ENCODE measurements around the gene PRC1. TPM values are rescaled to one million over a fixed set of nuclear protein-coding genes. Genes with fewer than 3 reads are reported as not detected.
A peak's percentile ranks its signal among the peaks of the same experiment; 100 is the strongest.
"Not testable (repeated sequence)": the region's sequence is repeated elsewhere in the genome, so short reads cannot be mapped to it uniquely, and the experiment has no call there.

Gene PRC1
- total RNA-seq, 1 donor from 2014 or later, result 284 TPM

DNA sequence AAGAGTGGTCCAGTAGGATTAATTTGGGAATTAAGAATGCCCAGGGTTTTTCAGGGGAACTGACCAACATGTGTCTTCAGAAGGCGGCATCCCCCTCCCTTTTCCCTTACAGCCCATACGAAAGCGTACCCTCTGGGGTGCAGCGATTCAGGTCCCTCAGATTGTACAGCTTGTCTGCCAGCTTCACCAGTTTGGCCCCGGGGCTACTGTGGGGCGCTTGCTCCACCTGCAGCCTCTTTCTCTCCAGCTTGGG lies 62.8 kb downstream of the PRC1 start:
- H3K27ac Mint-ChIP-seq, result no peak overlapping the region
- no peaks in the 10 kb centered on the region for H3K9me3 Mint-ChIP-seq
- peaks cover 3% of the 10 kb centered on the region for H3K36me3 Mint-ChIP-seq
- no peaks in the 10 kb centered on the region for H3K9me3 ChIP-seq (ENCODE audit: low read depth)
- peaks cover 12% of the 10 kb centered on the region for H3K4me1 ChIP-seq
- H2AFZ ChIP-seq (replicated peaks), result peak overlapping the region; percentile 97
- H3K36me3 ChIP-seq, result no peaks in the 10 kb centered on the region
- H3K4me1 Mint-ChIP-seq, result peaks cover 24% of the 10 kb centered on the region
- DNase-seq (ENCODE audit: low spot score), result no peak
- peaks cover 16% of the 10 kb centered on the region for H3F3A ChIP-seq (ENCODE audit: low read depth)
- peaks cover 15% of the 10 kb centered on the region for H3K27me3 ChIP-seq
- TF ChIP-seq, protein P1, sequence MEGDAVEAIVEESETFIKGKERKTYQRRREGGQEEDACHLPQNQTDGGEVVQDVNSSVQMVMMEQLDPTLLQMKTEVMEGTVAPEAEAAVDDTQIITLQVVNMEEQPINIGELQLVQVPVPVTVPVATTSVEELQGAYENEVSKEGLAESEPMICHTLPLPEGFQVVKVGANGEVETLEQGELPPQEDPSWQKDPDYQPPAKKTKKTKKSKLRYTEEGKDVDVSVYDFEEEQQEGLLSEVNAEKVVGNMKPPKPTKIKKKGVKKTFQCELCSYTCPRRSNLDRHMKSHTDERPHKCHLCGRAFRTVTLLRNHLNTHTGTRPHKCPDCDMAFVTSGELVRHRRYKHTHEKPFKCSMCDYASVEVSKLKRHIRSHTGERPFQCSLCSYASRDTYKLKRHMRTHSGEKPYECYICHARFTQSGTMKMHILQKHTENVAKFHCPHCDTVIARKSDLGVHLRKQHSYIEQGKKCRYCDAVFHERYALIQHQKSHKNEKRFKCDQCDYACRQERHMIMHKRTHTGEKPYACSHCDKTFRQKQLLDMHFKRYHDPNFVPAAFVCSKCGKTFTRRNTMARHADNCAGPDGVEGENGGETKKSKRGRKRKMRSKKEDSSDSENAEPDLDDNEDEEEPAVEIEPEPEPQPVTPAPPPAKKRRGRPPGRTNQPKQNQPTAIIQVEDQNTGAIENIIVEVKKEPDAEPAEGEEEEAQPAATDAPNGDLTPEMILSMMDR (IDR thresholded peaks at IDR 0.05), result no peak
- no peak for TF ChIP-seq EZH2 (IDR thresholded peaks at IDR 0.05)
- no peak for TF ChIP-seq EZH2phosphoT487 (IDR thresholded peaks at IDR 0.05)
- no peak overlapping the region for H3K9ac ChIP-seq
- H3K4me3 ChIP-seq, result peak overlapping the region; percentile 85
- H3K79me2 ChIP-seq (ENCODE audit: low read depth), result peaks cover 11% of the 10 kb centered on the region
- peaks cover 8% of the 10 kb centered on the region for H3K27me3 Mint-ChIP-seq (ENCODE audit: insufficient read depth, low read depth)
- H4K20me1 ChIP-seq (ENCODE audit: low read depth), result peaks cover 7% of the 10 kb centered on the region
- peak overlapping the region; percentile 93 for H3K4me3 Mint-ChIP-seq
- H3K4me2 ChIP-seq, result peak overlapping the region; percentile 88
- H3K27ac ChIP-seq, result no peak overlapping the region

GRCh38 chr15:90930861-90931574 lies 63.3 kb downstream of the PRC1 start:
- Histone ChIP-seq H3F3A (ENCODE audit: low read depth) (peaks cover 16% of the 10 kb centered on the region), H3K27ac (no peak overlapping the region), H3K4me2 (no peak overlapping the region), H3K27me3 (peaks cover 15% of the 10 kb centered on the region), H3K79me2 (ENCODE audit: low read depth) (peaks cover 7% of the 10 kb centered on the region), H2AFZ (replicated peaks) (no peak overlapping the region), H4K20me1 (ENCODE audit: low read depth) (peaks cover 4% of the 10 kb centered on the region), H3K4me3 (no peak overlapping the region), H3K9me3 (ENCODE audit: low read depth) (no peaks in the 10 kb centered on the region), H3K9ac (no peak overlapping the region), H3K4me1 (peaks cover 7% of the 10 kb centered on the region), H3K36me3 (no peaks in the 10 kb centered on the region)
- peaks cover 20% of the 10 kb centered on the region for H3K4me1 Mint-ChIP-seq
- H3K27me3 Mint-ChIP-seq (ENCODE audit: insufficient read depth, low read depth), result peaks cover 8% of the 10 kb centered on the region
- H3K9me3 Mint-ChIP-seq, result no peaks in the 10 kb centered on the region
- no peaks in the 10 kb centered on the region for H3K36me3 Mint-ChIP-seq
- peak overlapping the region; percentile 93 for H3K4me3 Mint-ChIP-seq
- H3K27ac Mint-ChIP-seq, result no peak overlapping the region
- DNase-seq (ENCODE audit: low spot score), result no peak
- TF ChIP-seq, protein P1 (IDR thresholded peaks at IDR 0.05), result no peak
- TF ChIP-seq EZH2phosphoT487 (IDR thresholded peaks at IDR 0.05) (no peak), EZH2 (IDR thresholded peaks at IDR 0.05) (no peak)

DNA sequence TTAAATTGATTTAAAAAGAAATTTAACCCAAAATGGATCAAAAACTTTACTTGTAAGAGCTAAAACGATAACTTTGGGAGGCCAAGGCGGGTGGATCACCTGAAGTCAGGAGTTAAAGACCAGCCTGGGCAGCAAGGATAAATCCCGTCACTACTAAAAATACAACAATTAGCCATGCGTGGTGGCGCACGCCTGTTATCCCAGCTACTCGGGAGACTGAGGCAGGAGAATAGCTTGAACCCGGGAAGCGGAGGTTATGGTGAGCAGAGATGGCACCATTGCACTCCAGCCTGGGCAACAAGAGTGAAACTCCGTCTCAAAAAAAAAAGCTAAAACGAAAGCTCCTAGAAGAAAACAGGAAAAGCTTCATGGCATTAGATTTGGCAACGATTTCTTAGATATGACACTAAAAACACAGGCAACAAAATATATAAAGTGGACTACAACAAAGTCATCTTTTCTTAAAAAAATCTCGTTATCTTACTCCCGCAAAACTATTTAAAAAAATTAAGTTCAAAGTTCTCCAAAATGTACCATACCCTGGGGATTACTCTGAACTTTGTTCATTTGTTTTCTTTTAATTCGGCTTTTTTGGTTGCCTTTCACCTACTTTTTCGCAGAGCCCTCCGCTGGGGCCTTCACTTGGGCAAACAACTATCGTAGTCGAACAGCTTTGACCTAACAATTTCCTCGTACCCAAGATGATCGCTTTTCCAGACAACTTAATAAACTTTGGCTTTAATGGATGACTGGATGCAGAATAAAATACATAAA lies 64.9 kb downstream of the PRC1 start:
- no peak overlapping the region for H3K27ac Mint-ChIP-seq
- Histone ChIP-seq H3K9me3 (ENCODE audit: low read depth) (no peaks in the 10 kb centered on the region), H3K27me3 (peaks cover 15% of the 10 kb centered on the region), H3K9ac (no peak overlapping the region), H3K79me2 (ENCODE audit: low read depth) (no peaks in the 10 kb centered on the region), H3K4me1 (peaks cover 4% of the 10 kb centered on the region), H3K36me3 (no peaks in the 10 kb centered on the region), H3K27ac (no peak overlapping the region), H4K20me1 (ENCODE audit: low read depth) (peaks cover under 1% of the 10 kb centered on the region), H3F3A (ENCODE audit: low read depth) (peaks cover 15% of the 10 kb centered on the region), H3K4me2 (no peak overlapping the region), H3K4me3 (no peak overlapping the region), H2AFZ (replicated peaks) (no peak overlapping the region)
- peaks cover 17% of the 10 kb centered on the region for H3K4me1 Mint-ChIP-seq
- TF ChIP-seq, protein P1 (IDR thresholded peaks at IDR 0.05), result no peak
- TF ChIP-seq EZH2phosphoT487 (IDR thresholded peaks at IDR 0.05) (no peak), EZH2 (IDR thresholded peaks at IDR 0.05) (no peak)
- H3K36me3 Mint-ChIP-seq, result no peaks in the 10 kb centered on the region
- peaks cover 5% of the 10 kb centered on the region for H3K27me3 Mint-ChIP-seq (ENCODE audit: insufficient read depth, low read depth)
- no peak overlapping the region for H3K4me3 Mint-ChIP-seq
- no peak for DNase-seq (ENCODE audit: low spot score)
- H3K9me3 Mint-ChIP-seq, result no peaks in the 10 kb centered on the region

DNA sequence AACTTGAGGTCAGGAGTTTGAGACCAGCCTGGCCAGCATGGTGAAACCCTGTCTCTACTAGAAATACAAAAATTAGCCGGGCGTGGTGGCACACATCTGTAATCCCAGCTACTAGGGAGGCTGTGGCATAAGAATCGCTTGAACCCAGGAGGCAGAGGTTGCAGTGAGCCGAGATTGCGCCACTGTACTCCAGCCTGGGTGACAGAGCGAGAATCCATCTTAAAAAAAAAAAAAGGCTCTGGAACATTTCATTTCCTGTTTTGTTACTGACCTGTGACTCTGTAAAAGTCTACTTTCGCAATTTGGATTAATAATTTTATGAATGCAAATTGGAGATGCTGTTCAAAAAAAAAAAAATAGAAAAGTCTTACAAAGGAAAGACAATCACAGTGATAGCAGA lies 66.2 kb downstream of the PRC1 start:
- not testable (repeated sequence) for H3K9me3 Mint-ChIP-seq; H3K4me2 ChIP-seq; H3K27me3 ChIP-seq; H3K27ac Mint-ChIP-seq; H3K36me3 ChIP-seq; H3K9me3 ChIP-seq (ENCODE audit: low read depth); H3K27me3 Mint-ChIP-seq (ENCODE audit: insufficient read depth, low read depth); H2AFZ ChIP-seq (replicated peaks); H3K4me1 ChIP-seq; H3K9ac ChIP-seq; H3K4me3 Mint-ChIP-seq; H3K4me3 ChIP-seq; H3K36me3 Mint-ChIP-seq; DNase-seq (ENCODE audit: low spot score); H3K27ac ChIP-seq; H4K20me1 ChIP-seq (ENCODE audit: low read depth); H3K79me2 ChIP-seq (ENCODE audit: low read depth)
- peaks cover 15% of the 10 kb centered on the region for H3K4me1 Mint-ChIP-seq
- H3F3A ChIP-seq (ENCODE audit: low read depth), result peaks cover 13% of the 10 kb centered on the region

DNA sequence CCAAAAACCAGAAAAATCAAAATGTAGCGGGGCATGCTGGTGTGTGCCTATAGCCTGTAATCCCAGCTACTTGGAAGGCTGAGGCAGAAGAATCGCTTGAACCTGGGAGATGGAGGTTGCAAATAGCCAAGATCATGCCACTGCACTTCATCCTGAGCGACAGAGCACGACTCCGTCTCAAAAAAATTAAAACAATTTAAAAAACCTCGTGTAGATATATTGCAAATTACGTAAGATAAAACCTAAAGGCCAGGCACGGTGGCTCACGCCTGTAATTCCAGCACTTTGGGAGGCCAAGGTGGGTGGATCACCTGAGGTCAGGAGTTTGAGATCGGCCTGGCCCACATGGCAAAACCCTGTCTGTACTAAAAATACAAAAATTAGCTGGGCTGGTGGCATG lies 67.6 kb downstream of the PRC1 start:
- H3F3A ChIP-seq (ENCODE audit: low read depth), result peaks cover 10% of the 10 kb centered on the region
- not testable (repeated sequence) for H3K27me3 ChIP-seq; H3K9ac ChIP-seq; H3K27me3 Mint-ChIP-seq (ENCODE audit: insufficient read depth, low read depth); H3K27ac ChIP-seq; H3K36me3 ChIP-seq; H3K36me3 Mint-ChIP-seq; H3K9me3 Mint-ChIP-seq; H3K4me2 ChIP-seq; H3K4me3 Mint-ChIP-seq; H3K27ac Mint-ChIP-seq; H3K4me3 ChIP-seq; H3K4me1 ChIP-seq; H2AFZ ChIP-seq (replicated peaks); H3K9me3 ChIP-seq (ENCODE audit: low read depth); H3K79me2 ChIP-seq (ENCODE audit: low read depth); H4K20me1 ChIP-seq (ENCODE audit: low read depth); DNase-seq (ENCODE audit: low spot score)
- H3K4me1 Mint-ChIP-seq, result peaks cover 13% of the 10 kb centered on the region

Measured in neural progenitor cell (in vitro differentiated cells).